SK-N-MC (cell line): ENCODE measurements around the gene FHOD1.

Source experiments
- DNase-seq: peaks from one replicate; pipeline ENCODE4 v3.0.0-alpha.2; 2011; ENCODE audit warnings: low read depth, low spot score
- H3K27ac ChIP-seq: fragments of 200-600 bp; sonication (generic); 2 replicates; pipeline ENCODE4 v1.5.1; 2016; ENCODE audit warnings: mixed run types
- H3K36me3 ChIP-seq: fragments of 200-600 bp; sonication (generic); 2 replicates; pipeline ENCODE4 v1.6.1; 2017; ENCODE audit warnings: antibody characterized with exemption, low read length, mixed read lengths; ENCODE audit not compliant: insufficient read depth
- H3K4me3 ChIP-seq: fragments of 200-600 bp; sonication (generic); 2 replicates; pipeline ENCODE4 v1.5.1; 2016
- H3K9ac ChIP-seq: fragments of 200-600 bp; sonication (generic); 2 replicates; pipeline ENCODE4 v1.8.0; 2017; ENCODE audit warnings: mixed run types, mixed read lengths; ENCODE audit not compliant: insufficient read length
- H3K9me3 ChIP-seq: fragments of 200-600 bp; sonication (generic); 2 replicates; pipeline ENCODE4 v1.6.1; 2017; ENCODE audit warnings: low read depth, mild to moderate bottlenecking, antibody characterized with exemption, low read length, moderate library complexity, mixed read lengths
- EZH2 ChIP-seq: fragments of 200-600 bp; sonication (generic); IDR thresholded peaks from one replicate; pipeline ENCODE4 v1.6.1; 2017; ENCODE audit warnings: antibody characterized with exemption
- FOXP2 ChIP-seq: optimal IDR thresholded peaks from 2 replicates; pipeline ENCODE3; 2011; ENCODE audit warnings: mild to moderate bottlenecking, moderate library complexity; ENCODE audit not compliant: insufficient read depth; ENCODE audit errors: extremely low read length, control extremely low read depth
- POLR2AphosphoS5 ChIP-seq: IDR thresholded peaks from 2 replicates; pipeline ENCODE4 v1.6.1; 2012; ENCODE audit warnings: mild to moderate bottlenecking, low read depth, low read length, borderline replicate concordance

The FHOD1 gene

GRCh38 chr16:67241008-67241900 lies 6.0 kb downstream of the FHOD1 start:
- TF ChIP-seq POLR2AphosphoS5: no peak
- no peak for TF ChIP-seq EZH2
- TF ChIP-seq FOXP2: no peak
- H3K27ac ChIP-seq: no peak overlapping the region
- H3K36me3 ChIP-seq: no peaks in the 10 kb centered on the region
- H3K9me3 ChIP-seq: no peaks in the 10 kb centered on the region
- no peak for DNase-seq
- H3K4me3 ChIP-seq: no peak overlapping the region
- no peak overlapping the region for H3K9ac ChIP-seq

- H3K27ac ChIP-seq: no peak overlapping the region
- H3K36me3 ChIP-seq: no peaks in the 10 kb centered on the region
- H3K4me3 ChIP-seq: no peak overlapping the region
- no peak overlapping the region for H3K9ac ChIP-seq
- TF ChIP-seq POLR2AphosphoS5 (no peak), EZH2 (no peak), FOXP2 (no peak)
- H3K9me3 ChIP-seq: no peaks in the 10 kb centered on the region
- no peak for DNase-seq
Measured at GRCh38 chr16:67240506-67240905, 6.8 kb downstream of the FHOD1 start.

GRCh38 chr16:67238806-67239470 lies 8.3 kb downstream of the FHOD1 start:
- no peak for TF ChIP-seq POLR2AphosphoS5
- TF ChIP-seq EZH2: no peak
- TF ChIP-seq FOXP2: no peak
- no peak overlapping the region for H3K27ac ChIP-seq
- H3K9me3 ChIP-seq: no peaks in the 10 kb centered on the region
- H3K9ac ChIP-seq: no peak overlapping the region
- no peak for DNase-seq
- H3K36me3 ChIP-seq: no peaks in the 10 kb centered on the region
- H3K4me3 ChIP-seq: no peak overlapping the region

- DNase-seq: no peak
- TF ChIP-seq FOXP2: no peak
- no peak for TF ChIP-seq EZH2
- no peak for TF ChIP-seq POLR2AphosphoS5
- no peak overlapping the region for H3K4me3 ChIP-seq
- no peaks in the 10 kb centered on the region for H3K36me3 ChIP-seq
- H3K9ac ChIP-seq: no peak overlapping the region
- H3K27ac ChIP-seq: no peak overlapping the region
- H3K9me3 ChIP-seq: no peaks in the 10 kb centered on the region
Measured at GRCh38 chr16:67238278-67238575, 9.1 kb downstream of the FHOD1 start.

GRCh38 chr16:67237396-67238277 lies 9.6 kb downstream of the FHOD1 start:
- DNase-seq: no peak
- Histone ChIP-seq H3K27ac (no peak overlapping the region), H3K4me3 (no peak overlapping the region), H3K9me3 (no peaks in the 10 kb centered on the region), H3K9ac (no peak overlapping the region), H3K36me3 (no peaks in the 10 kb centered on the region)
- no peak for TF ChIP-seq EZH2
- no peak for TF ChIP-seq POLR2AphosphoS5
- no peak for TF ChIP-seq FOXP2

GRCh38 chr16:67236563-67237395 lies 10.5 kb downstream of the FHOD1 start:
- Histone ChIP-seq H3K9me3 (no peaks in the 10 kb centered on the region), H3K4me3 (peak overlapping the region; percentile 66)

GRCh38 chr16:67235816-67236562 lies 11.3 kb downstream of the FHOD1 start:
- TF ChIP-seq POLR2AphosphoS5 (no peak; the same call in 1 of the 2 replicates), FOXP2 (no peak), EZH2 (no peak)
- H3K9ac ChIP-seq: peak overlapping the region; percentile 26
- H3K27ac ChIP-seq: peak overlapping the region; percentile 54; the same call in 1 of the 2 replicates
- no peak for DNase-seq
- H3K9me3 ChIP-seq: no peaks in the 10 kb centered on the region
- H3K36me3 ChIP-seq: no peaks in the 10 kb centered on the region
- H3K4me3 ChIP-seq: peak overlapping the region; percentile 66

More at GRCh38 chr16:67236563-67237395, 10.5 kb downstream of the FHOD1 start:
- DNase-seq: no peak
- no peak overlapping the region for H3K9ac ChIP-seq
- H3K27ac ChIP-seq: no peak overlapping the region
- TF ChIP-seq FOXP2: no peak
- TF ChIP-seq EZH2: no peak
- no peak for TF ChIP-seq POLR2AphosphoS5
- H3K36me3 ChIP-seq: no peaks in the 10 kb centered on the region
